Lower leg skin (tissue), 4 donors: ENCODE measurements around the gene ATRX. TPM values are rescaled to one million over a fixed set of nuclear protein-coding genes. Genes with fewer than 3 reads are reported as not detected.
"Not testable (repeated sequence)": the region's sequence is repeated elsewhere in the genome, so short reads cannot be mapped to it uniquely, and the experiment has no call there.

Experiments
- DNase-seq, 2 donors: peaks; one replicate each; pipeline ENCODE4 v3.0.0-alpha.2; 2019; ENCODE audit warnings: low spot score in 2 of 2
- H3K4me3 ChIP-seq: fragments of 200-600 bp; sonication (generic); 2 replicates; pipeline ENCODE4 v1.5.1; 2017; ENCODE audit warnings: mild to moderate bottlenecking, low read depth; ENCODE audit not compliant: poor library complexity, severe bottlenecking
- POLR2A ChIP-seq, 2 donors: fragments of 450-650 bp; IDR thresholded peaks; one replicate each; pipeline ENCODE4 v1.6.1; 2016 to 2017; ENCODE audit warnings: antibody characterized with exemption in 2 of 2, mild to moderate bottlenecking in 1 of 2, moderate library complexity in 1 of 2
- WGBS, 2 donors: methylation state at CpG; one replicate each; pipeline ENCODE4 v1.1.5; 2018; 5-methylcytosine and 5-hydroxymethylcytosine counted together
- intact Hi-C: fragments of 100-400 bp; cut with DNase I; formaldehyde crosslinking; loops from one replicate; pipeline ENCODE4 v1.15.0; 2023; ENCODE audit warnings: low total_unique reads
- total RNA-seq, 4 donors: library from RNA; depleted of rRNA; stranded (reverse); fragments of >200 nt; gene quantifications; one replicate each; pipeline ENCODE4 v1.1.0, GENCODE V29; 2016
- TF ChIP-seq, protein P1 (sequence below), 3 donors: fragments of 450-650 bp; IDR thresholded peaks; one replicate each; pipeline ENCODE4 v1.5.1; 2016; ENCODE audit warnings: antibody characterized with exemption in 3 of 3, mild to moderate bottlenecking in 3 of 3, moderate library complexity in 2 of 3

Gene ATRX
- total RNA-seq, 4 donors from 2014 or later = 40.2 to 90.0 (median 71.3) TPM

- H3K4me3 ChIP-seq = no peak overlapping the region
- whole genome bisulfite sequencing, 2 donors = 52 to 59% methylated on average over 2 of the region's 2 CpGs
- intact Hi-C loops = no loop called here
- DNase-seq = no peak
- TF ChIP-seq, protein P1, sequence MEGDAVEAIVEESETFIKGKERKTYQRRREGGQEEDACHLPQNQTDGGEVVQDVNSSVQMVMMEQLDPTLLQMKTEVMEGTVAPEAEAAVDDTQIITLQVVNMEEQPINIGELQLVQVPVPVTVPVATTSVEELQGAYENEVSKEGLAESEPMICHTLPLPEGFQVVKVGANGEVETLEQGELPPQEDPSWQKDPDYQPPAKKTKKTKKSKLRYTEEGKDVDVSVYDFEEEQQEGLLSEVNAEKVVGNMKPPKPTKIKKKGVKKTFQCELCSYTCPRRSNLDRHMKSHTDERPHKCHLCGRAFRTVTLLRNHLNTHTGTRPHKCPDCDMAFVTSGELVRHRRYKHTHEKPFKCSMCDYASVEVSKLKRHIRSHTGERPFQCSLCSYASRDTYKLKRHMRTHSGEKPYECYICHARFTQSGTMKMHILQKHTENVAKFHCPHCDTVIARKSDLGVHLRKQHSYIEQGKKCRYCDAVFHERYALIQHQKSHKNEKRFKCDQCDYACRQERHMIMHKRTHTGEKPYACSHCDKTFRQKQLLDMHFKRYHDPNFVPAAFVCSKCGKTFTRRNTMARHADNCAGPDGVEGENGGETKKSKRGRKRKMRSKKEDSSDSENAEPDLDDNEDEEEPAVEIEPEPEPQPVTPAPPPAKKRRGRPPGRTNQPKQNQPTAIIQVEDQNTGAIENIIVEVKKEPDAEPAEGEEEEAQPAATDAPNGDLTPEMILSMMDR (IDR thresholded peaks at IDR 0.05) = no peak
- TF ChIP-seq POLR2A (IDR thresholded peaks at IDR 0.05) = no peak
These were observed 9.4 kb downstream of the ATRX start for GRCh38 chrX:77776659-77777058.

DNA sequence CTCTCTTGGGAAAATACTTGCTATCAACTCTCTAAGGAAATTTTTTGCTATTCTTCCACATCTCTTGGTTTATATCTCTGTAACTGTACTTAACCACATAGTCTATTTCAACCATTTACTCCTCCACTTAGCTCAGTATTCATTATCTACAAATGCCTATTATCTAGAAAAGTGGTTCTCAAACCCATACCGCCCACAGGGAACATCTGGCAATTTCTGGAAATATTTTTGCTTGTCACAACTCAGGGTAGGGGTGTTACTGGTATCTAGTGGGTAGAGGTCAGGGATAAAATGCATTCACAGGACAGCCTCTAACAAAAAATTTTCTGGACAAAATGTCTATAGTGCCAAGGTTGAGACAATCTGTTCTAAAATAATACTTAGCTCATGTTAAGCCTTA is 14.4 kb downstream of the ATRX start:
- intact Hi-C loops = no loop called here
- no peak for DNase-seq
- 74 to 91% methylated on average over 1 of the region's 1 CpG for WGBS, 2 donors
- H3K4me3 ChIP-seq = no peak overlapping the region
- no peak for TF ChIP-seq POLR2A (IDR thresholded peaks at IDR 0.05)

GRCh38 chrX:77768787-77769186 is 17.2 kb downstream of the ATRX start:
- no peak overlapping the region for H3K4me3 ChIP-seq
- DNase-seq = no peak
- intact Hi-C loops = no loop called here
- no peak for TF ChIP-seq POLR2A (IDR thresholded peaks at IDR 0.05)
- TF ChIP-seq, protein P1 (IDR thresholded peaks at IDR 0.05) = no peak
- 79 to 82% methylated on average over 2 of the region's 2 CpGs for WGBS, 2 donors

- intact Hi-C loops, DNase-seq, H3K4me3 ChIP-seq: not testable (repeated sequence)
- WGBS, 2 donors = 92% methylated on average over 23 of the region's 33 CpGs; no CpG with 5 or more reads in 1 of the 2 donors
These were observed 19.8 kb downstream of the ATRX start for GRCh38 chrX:77766212-77766611.

DNA sequence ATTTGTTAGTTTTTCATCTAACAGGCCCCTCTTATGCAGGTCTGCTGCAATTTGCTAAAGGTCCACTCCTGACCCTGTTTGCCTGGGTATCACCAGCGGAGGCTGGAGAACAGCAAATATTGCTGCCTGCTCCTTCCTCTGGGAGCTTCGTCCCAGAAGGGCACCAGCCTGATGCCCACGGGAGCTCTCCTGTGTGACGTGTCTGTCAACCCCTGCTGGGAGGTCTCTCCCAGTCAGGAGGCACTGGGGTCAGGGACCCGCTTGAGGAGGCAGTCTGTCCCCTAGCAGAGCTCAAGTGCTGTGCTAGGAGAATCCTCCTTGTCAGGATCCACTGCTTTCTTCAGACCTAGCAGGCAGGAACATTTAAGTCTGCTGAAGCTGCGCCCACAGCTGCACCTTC is 30.5 kb downstream of the ATRX start:
- 91 to 100% methylated on average over 2 to 6 of the region's 6 CpGs for WGBS, 2 donors

GRCh38 chrX:77753942-77754341 is 32.1 kb downstream of the ATRX start:
- intact Hi-C loops = not testable (repeated sequence)
- 91 to 100% methylated on average over 1 of the region's 1 CpG for WGBS, 2 donors

More for the DNA sequence above, 30.5 kb downstream of the ATRX start:
- no peak for TF ChIP-seq POLR2A (IDR thresholded peaks at IDR 0.05)
- TF ChIP-seq, protein P1 (IDR thresholded peaks at IDR 0.05) = no peak
- H3K4me3 ChIP-seq = no peak overlapping the region
- no peak for DNase-seq
- intact Hi-C loops = no loop called here

GRCh38 chrX:77749695-77750094 is 36.3 kb downstream of the ATRX start:
- TF ChIP-seq, protein P1 (IDR thresholded peaks at IDR 0.05) = no peak
- TF ChIP-seq POLR2A (IDR thresholded peaks at IDR 0.05) = no peak
- no peak for DNase-seq
- no peak overlapping the region for H3K4me3 ChIP-seq
- WGBS, 2 donors = 68 to 85% methylated on average over 5 of the region's 5 CpGs
- intact Hi-C loops = no loop called here

More at GRCh38 chrX:77753942-77754341, 32.1 kb downstream of the ATRX start:
- DNase-seq, H3K4me3 ChIP-seq: not testable (repeated sequence)
